Middle frontal gyrus (tissue), 1 donor: ENCODE results near the gene MYO18A.

Experiments used
- DNase-seq: peaks from one replicate; pipeline ENCODE4 v3.0.0-alpha.2; 2015; ENCODE audit warnings: low spot score; ENCODE audit errors: extremely low spot score

Gene MYO18A

GRCh38 chr17:29032857-29033197 is 147.4 kb downstream of the MYO18A start:
- DNase-seq, result no peak

DNA sequence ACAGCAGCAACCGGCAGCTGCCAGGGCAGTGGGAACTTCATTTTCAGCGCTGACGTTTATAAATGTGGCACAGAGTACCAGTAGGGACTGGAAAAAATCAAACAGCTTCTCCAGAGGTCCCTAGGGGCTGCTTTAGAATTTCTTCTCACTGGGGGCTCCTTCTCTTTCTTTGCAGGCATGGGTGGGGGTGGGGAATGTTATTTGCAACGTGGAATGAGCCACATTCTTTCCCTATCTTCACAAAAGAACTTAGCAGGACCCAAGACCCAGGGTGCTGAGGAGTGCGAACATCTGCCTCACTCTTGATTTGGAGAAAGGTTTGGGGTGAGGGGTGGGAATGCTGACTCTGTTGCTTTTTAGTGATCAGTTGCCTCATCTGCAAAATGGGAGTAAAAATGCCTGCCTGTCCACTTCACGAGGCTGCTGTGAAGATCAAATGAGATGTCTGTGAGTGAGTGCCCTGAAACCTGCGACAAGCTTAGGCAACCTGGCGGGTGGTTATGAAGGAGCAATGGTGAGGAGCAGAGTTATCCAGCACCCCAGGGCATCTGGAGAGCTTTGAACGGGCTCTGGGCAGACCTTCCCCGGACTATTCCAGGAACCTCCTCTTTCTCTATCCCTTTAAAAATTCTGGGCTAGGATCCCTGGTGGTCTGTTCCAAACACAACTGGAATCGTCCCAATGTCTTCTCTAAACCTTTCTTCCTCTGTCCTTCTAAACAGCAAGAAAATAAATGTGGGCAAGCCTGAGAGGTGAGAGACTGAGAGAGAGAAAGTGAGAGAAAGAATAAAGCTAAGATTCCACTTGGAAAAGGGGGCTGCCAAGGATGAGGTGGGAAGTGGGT is 148.0 kb downstream of the MYO18A start:
- no peak for DNase-seq

DNA sequence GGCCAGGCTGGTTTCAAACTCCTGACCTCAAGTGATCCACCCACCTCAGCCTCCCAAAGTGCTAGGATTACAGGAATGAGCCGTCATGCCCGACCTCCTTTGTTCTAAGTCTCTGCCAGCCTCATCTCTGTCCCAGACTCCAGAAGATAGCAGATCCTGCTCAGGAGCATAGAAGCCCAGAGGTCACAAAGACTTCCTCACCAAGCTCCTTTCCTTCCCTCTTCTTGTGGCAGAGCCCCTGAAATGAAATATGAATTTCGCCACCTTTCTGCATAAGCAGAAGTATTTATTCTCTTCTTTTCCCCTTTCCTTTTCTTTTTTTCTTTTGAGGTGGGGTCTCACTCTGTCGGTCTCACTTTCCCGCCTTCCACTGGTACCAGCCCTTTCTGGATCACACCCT is 148.7 kb downstream of the MYO18A start:
- no peak for DNase-seq

DNA sequence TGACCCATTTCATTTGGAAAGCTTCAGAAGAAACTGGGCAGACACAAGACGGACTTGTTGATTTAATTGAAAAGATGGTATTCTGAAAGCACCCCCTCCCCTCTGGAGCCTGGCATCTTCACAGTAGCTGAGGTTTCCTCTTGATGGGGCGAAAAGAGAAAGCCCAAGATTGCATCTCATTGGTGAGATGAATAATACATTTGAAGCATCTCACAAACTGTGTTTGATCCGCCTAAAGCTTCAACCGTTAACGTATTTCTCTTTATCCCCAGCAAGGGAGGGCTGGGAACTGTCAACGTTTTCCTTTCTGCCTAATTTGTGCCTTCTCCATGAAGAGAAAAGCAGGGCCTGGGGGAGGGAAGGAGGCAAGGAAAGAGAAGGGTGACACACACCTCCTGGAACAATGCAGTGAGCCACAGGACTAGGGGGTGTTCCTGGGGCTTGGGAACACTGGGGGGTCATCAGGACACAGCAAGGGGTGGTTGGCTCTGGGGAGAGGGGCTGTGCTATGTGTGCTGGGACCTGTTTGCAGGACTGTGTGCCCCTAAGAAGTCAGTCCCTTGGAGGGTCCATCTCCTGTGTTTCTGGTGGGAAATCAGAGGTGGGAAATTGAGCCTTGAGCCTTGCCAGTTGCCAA is 155.8 kb downstream of the MYO18A start:
- DNase-seq, result no peak

GRCh38 chr17:29022074-29022473 is 158.1 kb downstream of the MYO18A start:
- no peak for DNase-seq

DNA sequence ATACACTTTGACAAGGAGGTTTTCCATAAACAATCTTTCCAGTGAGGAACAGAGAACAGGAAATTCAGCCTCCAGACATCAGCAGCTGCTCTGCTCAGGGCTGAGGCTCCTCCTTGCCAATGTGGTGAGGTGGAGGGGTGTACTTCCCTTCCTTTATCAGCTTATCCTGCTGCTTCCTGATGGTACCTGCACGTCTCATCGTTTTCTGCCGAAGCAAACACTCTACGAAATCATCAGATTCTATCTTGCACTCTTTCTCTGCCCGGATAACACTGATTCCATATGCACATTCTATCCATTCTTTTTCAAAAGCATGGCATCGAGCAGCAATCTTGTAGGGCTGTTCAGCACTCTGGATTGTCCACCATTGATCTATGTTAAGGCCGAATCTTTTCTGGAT is 159.0 kb downstream of the MYO18A start:
- no peak for DNase-seq
